Esophagus muscularis mucosa (tissue), 4 donors: Measurements from ENCODE around the gene OGFR. TPM values are rescaled to one million over a fixed set of nuclear protein-coding genes. Genes with fewer than 3 reads are reported as not detected.
A peak's percentile ranks its signal among the peaks of the same experiment; 100 is the strongest.

ENCODE experiments used
- DNase-seq: peaks from one replicate; pipeline ENCODE4 v3.0.0-alpha.2; 2017; ENCODE audit errors: extremely low spot score
- H3K27ac ChIP-seq, 4 donors: fragments of 200-600 bp; sonication (generic); replicated peaks in 1 of 4; 1 replicate in 3 of 4; 2 replicates in 1 of 4; pipeline ENCODE4 v1.5.1; 2016 to 2019; ENCODE audit warnings: mild to moderate bottlenecking in 1 of 4
- H3K27me3 ChIP-seq, 4 donors: fragments of 200-600 bp; sonication (generic); one replicate each; pipeline versions ENCODE4 v1.5.1 to v1.6.0; 2016 to 2019
- H3K36me3 ChIP-seq, 4 donors: fragments of 200-600 bp; sonication (generic); one replicate each; pipeline ENCODE4 v1.5.1; 2016 to 2019
- H3K4me1 ChIP-seq, 4 donors: fragments of 200-600 bp; sonication (generic); one replicate each; pipeline ENCODE4 v1.5.1; 2016 to 2019
- H3K4me3 ChIP-seq, 4 donors: fragments of 200-600 bp; sonication (generic); 1 replicate in 2 of 4; 2 replicates in 2 of 4; pipeline ENCODE4 v1.5.1; 2016 to 2019; ENCODE audit warnings: mild to moderate bottlenecking in 4 of 4, moderate library complexity in 1 of 4
- H3K9me3 ChIP-seq, 4 donors: fragments of 200-600 bp; sonication (generic); 1 replicate in 3 of 4; 2 replicates in 1 of 4; pipeline ENCODE4 v1.5.1; 2016 to 2019
- CTCF ChIP-seq, 3 experiments: fragments of 200-600 bp in 2 of 3; fragments of 450-650 bp in 1 of 3; sonication (generic) in 2 of 3; IDR thresholded peaks; one replicate each; pipeline ENCODE4 v1.5.1; 2017 to 2019; ENCODE audit warnings: antibody characterized with exemption in 3 of 3, mild to moderate bottlenecking in 2 of 3, moderate library complexity in 1 of 3
- EP300 ChIP-seq: sonication (generic); formaldehyde crosslinking; IDR thresholded peaks from one replicate; pipeline ENCODE4 v1.6.1; 2017; ENCODE audit warnings: antibody characterized with exemption
- POLR2A ChIP-seq: fragments of 450-650 bp; IDR thresholded peaks from one replicate; pipeline ENCODE4 v1.6.1; 2017; ENCODE audit warnings: antibody characterized with exemption, moderate library complexity, mild to moderate bottlenecking, low read depth
- POLR2AphosphoS5 ChIP-seq, 2 donors: sonication (generic); formaldehyde crosslinking; IDR thresholded peaks; one replicate each; pipeline ENCODE4 v1.6.1; 2017; ENCODE audit warnings: antibody characterized with exemption in 2 of 2
- WGBS: methylation state at CpG from one replicate; pipeline ENCODE4 v1.1.5; 2018; 5-methylcytosine and 5-hydroxymethylcytosine counted together
- intact Hi-C: fragments of 100-400 bp; cut with DNase I; formaldehyde crosslinking; loops from one replicate; pipeline ENCODE4 v1.15.1; 2023
- total RNA-seq, 4 donors: library from RNA; depleted of rRNA; stranded (reverse); fragments of >200 nt; gene quantifications; one replicate each; pipeline versions ENCODE4 v1.1.0 to v1.2.1, GENCODE V29; 2016

OGFR gene
- total RNA-seq, 4 donors from 2014 or later, result 46.1 to 84.5 (median 62.7) TPM

GRCh38 chr20:62788607-62789006 lies 16.0 kb upstream of the OGFR start:
- 87% methylated on average over 9 of the region's 15 CpGs for WGBS
- H3K36me3 ChIP-seq, result no peaks in the 10 kb centered on the region
- no peak for DNase-seq
- peaks cover 0 to 17% (median 0%) of the 10 kb centered on the region in 4 donors for H3K27me3 ChIP-seq
- H3K4me1 ChIP-seq, result peaks cover 1 to 14% (median 10%) of the 10 kb centered on the region in 4 donors
- H3K27ac ChIP-seq, result no peak overlapping the region
- no peak for TF ChIP-seq EP300
- TF ChIP-seq POLR2AphosphoS5 (IDR thresholded peaks at IDR 0.05), result no peak
- TF ChIP-seq POLR2A, result no peak
- no peaks in the 10 kb centered on the region for H3K9me3 ChIP-seq
- no peak overlapping the region for H3K4me3 ChIP-seq
- intact Hi-C loops, result no loop called here

- H3K4me3 ChIP-seq, result no peak overlapping the region
- WGBS, result 80% methylated on average over 8 of the region's 12 CpGs
- no peaks in the 10 kb centered on the region for H3K9me3 ChIP-seq
- no peak for DNase-seq
- TF ChIP-seq POLR2AphosphoS5 (IDR thresholded peaks at IDR 0.05) (no peak), CTCF (IDR thresholded peaks at IDR 0.05) (no peak), POLR2A (no peak), EP300 (no peak)
- no peak overlapping the region for H3K27ac ChIP-seq
- intact Hi-C loops, result no loop called here
- no peaks in the 10 kb centered on the region for H3K36me3 ChIP-seq
- H3K4me1 ChIP-seq, result peaks cover 4 to 25% (median 21%) of the 10 kb centered on the region in 4 donors
- peaks cover 0 to 17% (median 0%) of the 10 kb centered on the region in 4 donors for H3K27me3 ChIP-seq
These were observed 14.6 kb upstream of the OGFR start for GRCh38 chr20:62790075-62790474.

- intact Hi-C loops, result loop anchor here (1.0 kb wide), 1 partner anchor 123 kb away; no protein-coding TSS in a partner anchor
- TF ChIP-seq CTCF (IDR thresholded peaks at IDR 0.05) (peak; percentile 92 to 98 (median 94)), POLR2A (no peak), POLR2AphosphoS5 (IDR thresholded peaks at IDR 0.05) (peak; percentile 61 to 78)
- 47% methylated on average over 18 of the region's 23 CpGs for whole genome bisulfite sequencing
These were observed 13.1 kb upstream of the OGFR start for GRCh38 chr20:62791301-62792181.

GRCh38 chr20:62792182-62792939 lies 12.3 kb upstream of the OGFR start:
- 83% methylated on average over 8 of the region's 9 CpGs for WGBS
- no peak overlapping the region for H3K4me3 ChIP-seq
- intact Hi-C loops, result no loop called here
- H3K9me3 ChIP-seq, result no peaks in the 10 kb centered on the region
- H3K36me3 ChIP-seq, result peaks cover 0 to under 1% (median 0%) of the 10 kb centered on the region in 4 donors
- H3K27ac ChIP-seq, result peak overlapping the region in 1 of 4 donors; percentile 89
- H3K4me1 ChIP-seq, result peaks cover 9 to 44% (median 33%) of the 10 kb centered on the region in 4 donors
- no peak for DNase-seq
- no peaks in the 10 kb centered on the region for H3K27me3 ChIP-seq
- TF ChIP-seq POLR2AphosphoS5 (IDR thresholded peaks at IDR 0.05) (no peak), EP300 (no peak), POLR2A (no peak), CTCF (IDR thresholded peaks at IDR 0.05) (no peak)

More at GRCh38 chr20:62791301-62792181, 13.1 kb upstream of the OGFR start:
- Histone ChIP-seq H3K27me3 (peaks cover 0 to 2% (median 0%) of the 10 kb centered on the region in 4 donors), H3K27ac (no peak overlapping the region), H3K36me3 (no peaks in the 10 kb centered on the region), H3K4me1 (peaks cover 4 to 36% (median 26%) of the 10 kb centered on the region in 4 donors), H3K4me3 (no peak overlapping the region), H3K9me3 (no peaks in the 10 kb centered on the region)
- DNase-seq, result no peak
